ENCODE results near the gene PHYHIPL. TPM values are rescaled to one million over a fixed set of nuclear protein-coding genes. Genes with fewer than 3 reads are reported as not detected.
"Not testable (repeated sequence)": the region's sequence is repeated elsewhere in the genome, so short reads cannot be mapped to it uniquely, and the experiment has no call there.

Gene PHYHIPL
- total RNA-seq, 2 experiments from 2014 or later = not detected

DNA sequence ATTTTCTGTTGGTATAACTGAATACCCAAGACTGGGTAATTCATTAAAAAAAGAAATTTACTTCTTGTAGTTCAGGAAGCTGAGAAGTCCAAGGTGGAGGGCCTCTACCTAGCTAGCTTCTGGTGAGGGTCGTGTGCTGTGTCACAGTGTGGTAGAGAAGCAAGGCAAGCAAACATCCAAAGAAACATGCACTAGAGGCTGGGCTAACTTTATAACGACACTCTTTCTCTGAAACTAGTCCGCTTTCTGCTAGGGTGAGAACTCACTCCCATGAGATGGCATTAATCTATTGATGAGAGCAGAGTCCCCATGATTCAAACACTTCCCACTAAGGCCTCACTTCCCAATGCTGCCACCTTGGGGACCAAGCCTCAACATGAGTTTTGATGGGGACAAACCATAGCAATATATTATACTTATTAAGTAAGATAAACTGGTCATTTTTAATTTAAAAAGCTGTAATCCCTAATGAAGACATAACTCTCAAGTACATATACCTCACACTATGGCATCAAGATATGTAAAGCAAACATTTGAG, 50.8 kb downstream of the PHYHIPL start:
- Mint-ChIP-seq H3K27ac (no peak overlapping the region), H3K4me3 (no peak overlapping the region)

DNA sequence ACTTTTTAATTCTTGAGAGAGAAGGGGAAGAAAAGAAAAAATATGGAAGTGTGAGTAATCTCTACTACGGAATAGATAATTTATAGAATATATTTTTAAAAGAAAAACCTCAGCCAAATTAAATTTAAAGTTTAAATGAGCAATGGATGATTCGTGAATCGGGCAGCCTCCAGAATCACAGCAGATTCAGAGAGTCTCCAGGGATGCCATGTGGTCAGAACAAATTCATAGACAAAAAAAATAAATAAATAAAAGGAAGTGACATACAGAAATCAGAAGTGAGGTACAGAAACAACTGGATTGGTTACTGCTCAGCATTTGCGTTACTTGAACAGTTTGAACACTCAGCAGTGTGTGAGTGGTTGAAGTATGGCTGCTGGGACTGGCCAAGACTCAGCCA, 53.0 kb downstream of the PHYHIPL start:
- Mint-ChIP-seq H3K36me3 (no peaks in the 10 kb centered on the region), H3K4me3 (no peak overlapping the region), H3K27me3 (no peaks in the 10 kb centered on the region), H3K9me3 (no peaks in the 10 kb centered on the region), H3K4me1 (no peaks in the 10 kb centered on the region), H3K27ac (no peak overlapping the region)
- DNase-seq = no peak

More for the DNA sequence above, 50.8 kb downstream of the PHYHIPL start:
- Mint-ChIP-seq H3K4me1 (no peaks in the 10 kb centered on the region), H3K27me3 (no peaks in the 10 kb centered on the region), H3K9me3 (no peaks in the 10 kb centered on the region), H3K36me3 (no peaks in the 10 kb centered on the region)
- no peak for DNase-seq

DNA sequence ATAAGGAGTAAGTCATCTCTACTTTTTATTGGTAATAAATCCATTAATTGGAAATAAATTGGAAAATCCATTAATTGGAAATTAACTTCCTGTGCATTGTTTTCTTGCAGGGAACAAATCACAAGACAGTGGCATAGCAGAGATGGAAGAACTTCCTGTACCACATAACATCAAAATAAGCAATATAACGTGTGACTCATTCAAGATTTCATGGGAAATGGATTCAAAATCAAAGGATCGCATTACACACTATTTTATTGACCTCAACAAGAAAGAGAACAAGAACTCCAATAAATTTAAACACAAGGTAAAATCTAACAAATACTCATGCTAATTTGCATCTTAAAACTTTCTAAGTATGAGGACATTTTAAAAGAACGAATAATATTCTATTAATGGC, 57.8 kb downstream of the PHYHIPL start:
- H3K9me3 Mint-ChIP-seq = peaks cover 1% of the 10 kb centered on the region
- H3K4me1 Mint-ChIP-seq = no peaks in the 10 kb centered on the region

DNA sequence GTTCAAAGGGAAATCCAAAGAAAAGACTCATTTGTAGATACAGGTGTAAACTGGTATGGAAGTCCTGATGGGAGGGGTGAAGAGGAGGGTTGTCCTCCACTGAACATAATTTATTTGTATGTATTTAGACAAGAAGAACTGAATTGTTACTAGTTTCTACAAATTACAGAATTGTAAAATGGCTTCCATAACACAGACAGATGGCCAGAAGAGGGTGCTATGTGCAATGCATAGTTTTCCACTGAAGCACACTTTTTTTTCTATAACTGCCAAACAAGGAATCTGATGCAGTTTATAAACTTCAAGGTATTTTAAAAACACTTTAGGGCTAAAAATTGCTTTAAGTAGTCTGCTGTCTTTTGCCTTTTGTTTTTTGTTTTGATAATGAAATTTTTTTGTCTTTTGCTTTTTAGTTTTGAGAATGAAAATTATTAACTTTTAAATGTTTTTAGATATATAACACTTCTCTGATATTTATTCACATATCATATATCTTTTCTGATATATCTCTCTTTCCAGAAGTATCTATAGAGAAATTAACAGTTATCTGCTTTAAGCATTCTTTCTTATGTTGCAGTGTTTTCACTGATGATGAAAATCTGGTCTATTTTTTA, 58.5 kb downstream of the PHYHIPL start:
- Mint-ChIP-seq H3K27ac (no peak overlapping the region), H3K9me3 (peaks cover 1% of the 10 kb centered on the region), H3K4me1 (no peaks in the 10 kb centered on the region), H3K27me3 (peaks cover 3% of the 10 kb centered on the region), H3K4me3 (no peak overlapping the region), H3K36me3 (no peaks in the 10 kb centered on the region)
- no peak for DNase-seq

More for the DNA sequence above, 57.8 kb downstream of the PHYHIPL start:
- DNase-seq = no peak
- Mint-ChIP-seq H3K27me3 (peaks cover 3% of the 10 kb centered on the region), H3K27ac (no peak overlapping the region), H3K36me3 (no peaks in the 10 kb centered on the region), H3K4me3 (no peak overlapping the region)

DNA sequence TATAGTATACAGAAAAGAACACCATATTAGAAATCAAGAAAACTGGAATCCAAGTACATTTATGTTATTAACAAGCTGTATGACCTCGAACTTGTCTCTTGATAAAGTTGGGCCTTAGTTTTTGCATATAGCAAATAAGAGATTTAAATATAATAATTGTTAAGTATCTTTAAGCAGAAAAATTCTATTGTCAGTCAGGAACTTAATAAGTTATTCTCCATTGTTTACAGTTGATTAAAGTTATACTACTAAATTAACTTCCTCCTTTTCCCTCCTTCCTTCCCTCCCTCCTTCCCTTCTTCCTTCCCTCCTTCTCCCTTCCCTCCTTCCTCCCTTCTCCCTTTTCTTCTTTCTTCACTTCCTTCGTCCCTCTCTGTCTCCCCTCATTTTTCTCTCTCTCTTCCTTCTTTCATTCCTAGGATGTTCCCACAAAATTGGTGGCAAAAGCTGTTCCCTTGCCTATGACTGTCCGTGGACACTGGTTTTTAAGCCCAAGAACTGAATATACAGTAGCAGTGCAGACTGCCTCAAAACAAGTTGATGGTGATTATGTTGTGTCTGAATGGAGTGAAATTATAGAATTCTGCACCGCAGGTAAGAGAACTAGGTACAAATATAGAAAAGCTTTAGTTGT, 59.7 kb downstream of the PHYHIPL start:
- DNase-seq = no peak
- Mint-ChIP-seq H3K9me3 (peaks cover 1% of the 10 kb centered on the region), H3K27me3 (peaks cover 4% of the 10 kb centered on the region), H3K36me3 (no peaks in the 10 kb centered on the region), H3K27ac (no peak overlapping the region), H3K4me1 (no peaks in the 10 kb centered on the region), H3K4me3 (no peak overlapping the region)

DNA sequence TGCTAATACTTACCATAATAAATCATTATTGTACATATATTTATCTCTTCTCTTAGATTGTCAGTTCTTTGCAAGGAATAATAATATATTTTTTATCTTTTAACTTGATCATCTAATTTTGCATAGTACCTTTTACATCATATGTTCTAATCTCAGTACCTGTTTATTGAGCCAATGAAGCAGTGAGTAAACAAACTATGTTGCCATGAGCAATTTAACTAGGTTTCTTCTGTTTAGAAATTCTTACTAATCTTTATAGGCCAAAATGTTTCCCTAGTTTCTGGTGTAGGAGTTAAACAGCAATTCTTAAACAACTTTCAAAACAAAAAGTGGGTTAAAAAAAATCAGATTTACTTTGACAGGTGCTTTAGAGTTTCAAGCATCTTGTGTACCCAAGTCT, 61.3 kb downstream of the PHYHIPL start:
- Mint-ChIP-seq H3K36me3 (no peaks in the 10 kb centered on the region), H3K27ac (no peak overlapping the region), H3K4me3 (no peak overlapping the region), H3K27me3 (peaks cover 7% of the 10 kb centered on the region), H3K4me1 (no peaks in the 10 kb centered on the region), H3K9me3 (peaks cover 1% of the 10 kb centered on the region)
- no peak for DNase-seq

DNA sequence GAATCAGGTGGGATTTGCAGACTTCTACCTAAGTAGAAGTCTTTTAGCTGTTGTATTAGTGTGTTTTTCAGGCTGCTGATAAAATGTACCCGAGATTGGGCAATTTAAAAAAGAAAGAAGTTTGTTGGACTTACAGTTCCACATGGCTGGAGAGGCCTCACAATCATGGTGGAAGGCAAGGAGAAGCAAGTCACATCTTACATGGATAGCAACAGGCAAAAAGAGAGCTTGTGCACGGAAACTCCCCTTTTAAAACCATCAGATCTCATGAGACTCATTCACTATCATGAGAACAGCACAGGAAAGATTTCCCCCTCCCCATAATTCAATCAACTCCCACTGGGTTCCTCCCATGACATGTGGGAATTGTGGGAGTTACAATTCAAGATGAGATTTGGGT, 62.7 kb downstream of the PHYHIPL start:
- not testable (repeated sequence) for H3K9me3 Mint-ChIP-seq, H3K4me3 Mint-ChIP-seq, H3K36me3 Mint-ChIP-seq, H3K27ac Mint-ChIP-seq, H3K27me3 Mint-ChIP-seq, DNase-seq, H3K4me1 Mint-ChIP-seq

DNA sequence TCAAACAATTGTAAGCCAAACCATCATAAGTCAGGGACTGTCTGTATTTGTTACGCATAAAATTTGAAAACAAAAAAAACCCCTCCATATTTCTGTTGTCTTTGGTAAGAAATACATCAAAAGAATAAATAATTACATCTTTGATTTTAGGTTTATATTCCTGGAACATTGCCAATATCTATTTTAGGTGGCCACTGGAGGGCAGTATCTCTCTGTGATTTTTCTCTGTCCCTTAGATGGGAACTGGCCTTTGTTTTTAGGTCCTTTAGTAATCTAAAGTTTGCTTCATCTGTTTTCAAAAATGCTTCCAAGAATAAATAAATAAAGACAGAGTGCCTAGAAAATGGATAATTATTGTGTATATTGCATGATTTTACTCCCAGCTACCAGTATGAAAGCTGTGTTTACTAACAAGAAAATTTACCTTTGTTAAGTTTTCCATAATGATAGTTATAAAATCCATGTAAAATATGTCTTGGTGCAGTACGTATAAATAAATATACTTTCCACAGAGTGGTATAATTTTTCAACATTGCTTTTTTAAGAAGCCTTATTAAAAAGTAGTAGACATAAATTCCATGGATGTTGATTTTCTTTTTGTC, 64.2 kb downstream of the PHYHIPL start:
- Mint-ChIP-seq H3K4me1 (no peaks in the 10 kb centered on the region), H3K27ac (no peak overlapping the region), H3K36me3 (no peaks in the 10 kb centered on the region), H3K9me3 (peaks cover 1% of the 10 kb centered on the region), H3K4me3 (no peak overlapping the region), H3K27me3 (peaks cover 7% of the 10 kb centered on the region)
- DNase-seq = no peak

DNA sequence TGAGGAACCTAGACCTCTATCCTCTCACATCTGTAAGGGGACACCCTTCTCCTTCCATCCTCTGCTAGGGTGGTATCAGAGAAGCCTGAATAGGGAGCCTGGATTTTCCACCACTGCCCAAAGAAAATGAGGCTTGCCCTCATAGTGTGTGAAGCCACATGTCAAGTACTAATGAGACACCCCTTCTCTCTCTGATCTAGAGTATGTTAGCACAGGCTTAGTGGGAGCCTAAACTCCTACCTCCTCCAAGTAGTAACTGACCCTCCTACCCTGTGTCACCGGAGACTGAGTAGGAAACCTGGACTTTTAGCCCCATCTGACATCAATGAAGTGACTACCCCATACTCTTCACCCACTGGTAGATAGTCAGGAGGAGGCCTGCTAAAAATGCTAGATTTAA, 65.6 kb downstream of the PHYHIPL start:
- Mint-ChIP-seq H3K9me3 (no peaks in the 10 kb centered on the region), H3K4me1 (no peaks in the 10 kb centered on the region), H3K36me3 (no peaks in the 10 kb centered on the region), H3K27me3 (peaks cover 7% of the 10 kb centered on the region), H3K4me3 (no peak overlapping the region), H3K27ac (no peak overlapping the region)
- DNase-seq = no peak

DNA sequence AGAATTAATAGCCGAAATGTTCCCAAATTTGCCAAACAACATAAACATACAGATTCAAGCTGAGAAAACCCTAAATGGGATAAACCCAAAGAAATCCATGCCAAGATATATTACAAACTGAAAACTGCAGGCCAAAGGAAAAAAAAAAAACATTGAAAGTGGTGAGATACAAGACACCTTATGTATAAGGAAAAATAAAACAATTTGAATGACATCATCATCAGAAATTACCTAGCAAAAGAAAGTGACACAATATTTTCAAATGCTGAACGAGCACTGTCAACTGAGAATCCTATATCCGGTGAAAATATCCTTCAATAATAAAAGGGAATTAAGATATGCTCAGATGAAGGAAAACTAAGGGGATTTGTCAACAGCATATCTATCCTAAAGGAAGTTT, 66.5 kb downstream of the PHYHIPL start:
- H3K27me3 Mint-ChIP-seq = peaks cover 7% of the 10 kb centered on the region
- no peak for DNase-seq
- no peak overlapping the region for H3K4me3 Mint-ChIP-seq
- H3K36me3 Mint-ChIP-seq = no peaks in the 10 kb centered on the region
- H3K27ac Mint-ChIP-seq = no peak overlapping the region
- no peaks in the 10 kb centered on the region for H3K4me1 Mint-ChIP-seq
- no peaks in the 10 kb centered on the region for H3K9me3 Mint-ChIP-seq

DNA sequence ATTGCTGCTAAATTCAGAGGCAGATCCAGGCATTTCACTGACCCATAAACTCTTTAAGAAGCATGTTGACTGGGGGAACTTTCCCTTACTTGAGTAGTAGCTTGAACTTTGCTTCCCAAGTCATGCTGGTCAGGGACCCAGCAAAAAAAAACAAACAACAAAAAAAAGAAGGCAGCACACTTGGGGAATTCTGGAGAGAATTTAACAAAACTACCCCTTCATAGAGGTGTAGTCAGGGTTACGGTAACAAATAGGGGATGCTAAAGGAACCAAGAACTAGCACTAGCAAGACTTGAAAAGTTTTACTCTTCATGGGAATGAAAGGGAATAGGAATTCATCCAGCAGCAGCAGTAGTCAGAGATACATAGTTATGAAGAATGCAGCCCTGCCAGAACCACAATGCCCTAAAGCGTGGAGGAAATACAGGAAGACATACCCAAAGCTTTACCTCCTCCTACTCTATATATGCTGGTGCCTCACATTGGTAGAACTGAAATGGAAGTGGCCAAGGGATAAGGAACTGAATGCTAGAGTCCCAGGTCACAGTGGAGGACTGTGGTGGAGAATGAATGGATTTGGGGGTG, 67.3 kb downstream of the PHYHIPL start:
- Mint-ChIP-seq H3K9me3 (no peaks in the 10 kb centered on the region), H3K4me3 (no peak overlapping the region), H3K4me1 (no peaks in the 10 kb centered on the region), H3K36me3 (no peaks in the 10 kb centered on the region), H3K27ac (no peak overlapping the region), H3K27me3 (peaks cover 7% of the 10 kb centered on the region)
- DNase-seq = no peak

DNA sequence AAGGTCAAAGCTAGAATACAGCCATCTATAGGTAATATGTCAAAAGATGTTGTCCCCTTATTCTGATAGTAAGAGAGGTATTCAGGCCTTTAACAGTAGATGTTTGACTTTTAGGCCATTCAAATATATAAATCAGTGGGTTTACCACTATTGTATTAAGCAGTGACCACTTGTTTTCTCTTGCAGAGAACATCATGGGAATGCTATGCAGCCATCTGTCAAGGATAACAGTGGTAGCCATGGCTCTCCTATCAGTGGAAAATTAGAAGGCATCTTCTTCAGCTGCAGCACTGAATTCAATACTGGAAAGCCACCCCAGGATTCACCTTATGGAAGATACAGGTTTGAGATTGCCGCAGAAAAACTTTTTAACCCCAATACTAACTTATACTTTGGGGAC, 68.4 kb downstream of the PHYHIPL start:
- no peaks in the 10 kb centered on the region for H3K9me3 Mint-ChIP-seq
- peaks cover 3% of the 10 kb centered on the region for H3K27me3 Mint-ChIP-seq
- no peak overlapping the region for H3K4me3 Mint-ChIP-seq
- H3K4me1 Mint-ChIP-seq = no peaks in the 10 kb centered on the region
- H3K27ac Mint-ChIP-seq = no peak overlapping the region
- no peak for DNase-seq
- H3K36me3 Mint-ChIP-seq = no peaks in the 10 kb centered on the region

DNA sequence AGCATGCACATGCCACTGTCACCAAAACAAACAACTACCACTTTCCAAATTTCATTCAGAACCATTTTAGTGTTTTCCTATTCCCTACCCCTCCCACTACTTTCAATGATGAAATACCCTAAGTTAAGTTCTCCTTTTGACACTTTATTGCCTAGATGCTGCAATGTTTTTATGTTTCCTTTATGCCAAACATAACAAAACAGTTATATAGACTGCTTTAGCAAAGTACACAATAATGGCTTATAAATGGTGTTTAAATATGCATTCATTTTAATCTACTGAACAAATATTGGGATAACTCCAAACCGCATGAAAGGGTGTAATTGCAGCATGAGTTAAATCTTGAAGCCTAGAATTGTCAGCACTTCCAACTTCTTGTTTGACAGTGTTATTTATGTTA, 69.2 kb downstream of the PHYHIPL start:
- Mint-ChIP-seq H3K9me3 (no peaks in the 10 kb centered on the region), H3K4me1 (no peaks in the 10 kb centered on the region), H3K4me3 (no peak overlapping the region), H3K27ac (no peak overlapping the region), H3K27me3 (peaks cover 3% of the 10 kb centered on the region), H3K36me3 (no peaks in the 10 kb centered on the region)
- DNase-seq = no peak

DNA sequence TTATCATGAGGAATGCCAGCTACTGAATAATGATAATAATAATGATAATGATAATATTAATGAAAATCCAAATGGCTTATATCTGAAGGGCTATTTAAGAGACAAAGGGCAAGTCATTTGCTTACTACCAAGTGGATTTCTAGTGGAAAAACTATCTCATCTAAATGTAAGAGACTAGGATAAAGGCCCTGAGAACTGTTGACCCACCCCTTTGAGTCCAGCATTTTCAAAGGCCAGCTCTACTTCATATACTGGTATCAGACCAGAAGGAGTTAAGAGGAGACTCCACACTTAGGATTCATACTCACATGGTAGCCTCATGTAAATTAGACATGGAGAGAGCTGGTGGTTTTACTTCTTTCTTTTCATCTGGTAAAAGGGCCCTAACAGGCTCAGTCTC, 76.0 kb downstream of the PHYHIPL start:
- Mint-ChIP-seq H3K9me3 (peaks cover 2% of the 10 kb centered on the region), H3K27me3 (no peaks in the 10 kb centered on the region), H3K36me3 (no peaks in the 10 kb centered on the region), H3K4me3 (no peak overlapping the region), H3K27ac (no peak overlapping the region), H3K4me1 (no peaks in the 10 kb centered on the region)
- DNase-seq = no peak

DNA sequence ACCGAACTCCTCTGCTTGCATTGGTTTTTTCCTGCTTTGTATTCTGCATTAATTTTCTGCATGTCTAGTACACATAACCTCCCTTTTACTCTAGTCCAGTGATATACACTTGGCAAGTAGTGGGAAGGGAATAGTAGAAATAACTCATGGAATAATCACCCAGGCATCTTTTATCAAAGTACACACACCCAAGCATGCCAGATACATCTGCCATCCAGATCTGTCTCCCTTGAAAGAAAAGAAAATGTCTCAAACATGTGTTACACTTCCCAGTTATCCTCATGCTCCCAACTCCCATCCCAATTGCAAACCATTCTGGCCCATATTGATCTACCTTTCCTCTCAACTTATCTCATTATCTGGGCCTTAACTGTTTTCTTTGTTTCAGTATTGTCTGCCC, 79.0 kb downstream of the PHYHIPL start:
- Mint-ChIP-seq H3K4me1 (no peaks in the 10 kb centered on the region), H3K36me3 (no peaks in the 10 kb centered on the region), H3K9me3 (peaks cover 2% of the 10 kb centered on the region), H3K27ac (no peak overlapping the region), H3K4me3 (no peak overlapping the region), H3K27me3 (no peaks in the 10 kb centered on the region)
- no peak for DNase-seq
